Skeletal muscle cell (primary cell): ENCODE measurements around the gene TMEM161B.
"Not testable (repeated sequence)": the region's sequence is repeated elsewhere in the genome, so short reads cannot be mapped to it uniquely, and the experiment has no call there.

Experiments
- DNase-seq: peaks from one replicate; pipeline ENCODE4 v3.0.0-alpha.2; 2010; ENCODE audit warnings: low read depth
- H3K4me3 ChIP-seq: 2 replicates; pipeline ENCODE4 v1.5.1; 2011; ENCODE audit warnings: low read depth, mild to moderate bottlenecking, control low read depth, low read length, moderate library complexity

The TMEM161B gene

DNA sequence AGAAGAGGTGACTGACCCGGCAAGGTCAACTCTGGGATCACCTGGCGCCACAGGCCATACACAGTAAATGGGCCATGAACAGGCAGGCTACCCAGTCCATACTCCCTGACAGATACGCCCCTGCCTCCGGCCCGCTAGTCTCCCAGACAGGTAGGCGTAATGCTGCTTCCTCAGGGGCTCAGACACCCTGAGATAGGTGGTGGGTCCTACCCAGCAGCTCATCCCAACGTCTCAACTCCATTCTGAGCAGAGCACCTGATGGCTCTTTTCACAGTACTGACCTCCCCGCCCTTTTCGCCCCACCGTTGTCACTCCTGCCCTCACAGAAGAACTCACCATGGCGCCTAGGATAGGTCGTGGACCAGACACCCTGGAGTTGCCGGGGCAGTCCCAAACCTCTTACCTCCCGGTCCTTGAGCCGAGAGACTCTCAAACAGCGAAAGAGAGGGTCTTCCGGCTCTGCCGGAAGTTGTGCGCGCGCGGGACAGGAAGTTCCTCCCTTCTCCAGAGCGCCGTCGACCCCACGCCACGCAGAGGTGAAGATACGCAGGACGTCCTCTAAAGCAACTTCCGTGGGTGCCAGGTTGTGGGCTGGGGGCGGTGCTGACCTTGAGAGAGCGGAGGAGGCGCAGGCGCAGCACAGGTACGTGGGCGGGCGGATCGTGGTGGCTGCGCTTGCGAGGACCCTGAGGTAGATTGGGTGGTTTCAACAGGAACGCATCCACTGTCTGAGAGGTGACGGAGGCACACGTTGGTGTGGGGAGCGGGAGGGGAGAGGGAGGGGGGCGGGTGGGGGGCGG is at the start of gene TMEM161B:
Gene TMEM161B (minus strand): TSS at position 461 of the 800 bp plus-strand sequence. CDS start 122 bp downstream, at position 339.
- peak; percentile 60 for DNase-seq
- H3K4me3 ChIP-seq = peak within 1 kb of the TSS; percentile 99

DNA sequence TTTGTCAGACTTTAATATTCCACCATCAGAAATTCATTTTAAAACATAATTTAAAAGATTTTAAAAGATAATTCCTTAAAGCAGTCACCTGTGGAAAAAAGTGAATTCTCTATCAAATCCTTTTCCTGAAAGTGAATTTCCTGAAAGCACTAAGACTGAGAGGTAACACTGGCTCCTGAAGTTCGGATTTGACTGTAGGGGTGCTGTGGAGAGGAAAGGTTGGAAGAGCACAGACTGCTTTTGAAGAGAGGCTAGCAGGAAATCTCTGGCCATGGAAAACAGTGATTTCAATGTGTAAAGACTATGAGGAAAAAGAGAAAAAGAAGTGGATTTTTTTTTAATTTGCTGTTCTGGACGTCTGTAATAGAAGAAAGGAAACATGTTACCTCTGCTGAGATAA is 35.7 kb upstream of the TMEM161B start:
- no peak for DNase-seq
- no peak overlapping the region for H3K4me3 ChIP-seq

DNA sequence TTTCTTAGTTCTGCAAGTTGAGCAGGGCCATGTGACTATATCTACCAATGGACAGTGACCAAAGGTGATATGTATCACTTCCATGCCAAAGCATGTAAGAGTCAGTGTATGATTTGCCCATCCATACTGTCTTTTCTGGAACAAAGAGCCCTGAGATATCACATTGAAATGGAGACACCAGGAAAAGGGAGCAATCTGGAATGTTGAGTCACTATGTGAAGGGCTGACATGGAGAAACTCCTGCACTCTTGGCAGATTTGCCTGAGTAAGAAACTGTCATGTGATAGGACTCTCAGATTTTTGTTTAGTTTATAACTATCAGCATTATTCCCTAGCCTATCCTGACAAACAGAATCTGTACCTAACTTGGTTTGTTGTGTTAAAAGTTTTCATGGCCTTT is 29.8 kb upstream of the TMEM161B start:
- H3K4me3 ChIP-seq = no peak overlapping the region
- DNase-seq = peak; percentile 9

DNA sequence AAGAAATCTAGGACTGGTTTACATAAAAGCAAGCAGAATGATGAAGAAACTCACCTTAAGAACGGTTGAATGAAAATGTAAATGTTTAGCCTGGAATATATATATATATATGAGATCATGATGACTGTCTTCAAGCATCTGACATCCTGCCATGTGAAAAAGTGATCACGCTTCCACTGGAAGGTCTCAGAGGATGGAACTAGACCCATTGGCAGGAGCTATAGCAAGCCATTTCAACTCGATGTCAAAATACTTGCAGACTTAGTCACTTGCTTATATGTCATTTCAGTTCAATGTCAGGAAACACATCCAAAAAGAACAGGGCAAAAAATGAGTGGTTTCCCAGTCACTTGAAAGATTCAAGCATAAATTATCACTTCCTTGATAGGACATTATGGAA is 22.2 kb upstream of the TMEM161B start:
- peak; percentile 11 for DNase-seq
- H3K4me3 ChIP-seq = no peak overlapping the region

DNA sequence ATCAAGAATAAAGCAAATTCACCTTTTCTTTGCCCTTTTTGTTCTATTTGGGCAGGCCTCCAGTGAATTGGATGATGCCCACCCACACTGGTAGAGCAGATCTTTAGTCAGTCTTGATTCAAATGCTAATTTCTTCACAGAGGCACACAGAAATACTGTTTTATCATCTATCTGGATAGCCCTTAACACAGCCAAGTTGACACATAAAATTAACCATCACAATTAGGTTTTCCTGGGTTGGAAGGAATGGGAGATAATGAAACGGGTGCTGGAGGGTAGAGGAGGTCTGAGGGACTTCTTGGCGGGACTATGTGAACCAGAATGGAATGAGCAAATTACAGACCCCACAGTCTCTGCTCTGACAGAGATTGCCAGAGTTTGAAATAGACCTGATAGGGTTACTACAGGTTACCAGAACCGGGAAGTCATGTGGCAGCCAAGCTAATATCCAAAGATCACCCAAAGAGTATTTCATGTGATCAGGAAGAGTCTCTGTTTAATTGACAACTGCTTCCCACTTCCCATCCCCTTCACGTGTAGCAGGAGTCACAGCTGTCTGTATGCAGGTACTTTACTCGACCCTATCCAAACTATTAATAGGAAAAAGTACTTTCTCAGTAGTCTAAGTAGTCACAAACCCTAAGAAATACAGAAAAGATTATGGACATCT is 20.0 kb upstream of the TMEM161B start:
- DNase-seq = no peak

DNA sequence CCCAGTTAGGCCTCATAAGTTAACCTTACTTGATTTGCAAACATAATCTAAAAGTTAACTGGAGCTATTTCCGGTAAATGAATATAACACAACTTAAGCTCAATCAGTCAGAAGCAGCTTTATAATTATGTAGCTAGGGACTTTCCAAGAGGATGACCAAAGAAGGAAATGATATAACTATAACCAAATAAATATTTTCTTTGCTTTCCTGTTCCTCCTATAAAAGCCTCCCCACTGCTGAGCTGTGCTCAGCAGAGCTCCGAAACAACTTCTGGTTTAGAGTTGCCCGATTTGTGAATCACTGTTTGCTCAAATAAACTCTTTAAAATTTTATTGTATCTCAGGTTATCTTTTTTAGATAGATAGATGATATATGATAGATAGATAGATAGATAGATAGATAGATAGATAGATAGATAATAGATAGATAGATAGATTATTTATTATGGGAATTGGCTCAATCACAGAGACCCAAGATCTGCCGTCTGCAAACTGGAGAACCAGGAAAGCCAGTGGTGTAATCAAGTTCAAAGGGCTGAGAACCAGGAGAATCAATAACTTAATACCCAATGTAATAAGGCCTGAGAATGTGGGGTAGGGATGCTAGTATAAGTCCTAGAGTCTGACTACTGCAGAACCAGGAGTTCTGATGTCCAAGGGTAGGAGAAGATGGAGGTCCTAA is 19.3 kb upstream of the TMEM161B start:
- DNase-seq = no peak

More for the DNA sequence above, 20.0 kb upstream of the TMEM161B start:
- H3K4me3 ChIP-seq = no peak overlapping the region

DNA sequence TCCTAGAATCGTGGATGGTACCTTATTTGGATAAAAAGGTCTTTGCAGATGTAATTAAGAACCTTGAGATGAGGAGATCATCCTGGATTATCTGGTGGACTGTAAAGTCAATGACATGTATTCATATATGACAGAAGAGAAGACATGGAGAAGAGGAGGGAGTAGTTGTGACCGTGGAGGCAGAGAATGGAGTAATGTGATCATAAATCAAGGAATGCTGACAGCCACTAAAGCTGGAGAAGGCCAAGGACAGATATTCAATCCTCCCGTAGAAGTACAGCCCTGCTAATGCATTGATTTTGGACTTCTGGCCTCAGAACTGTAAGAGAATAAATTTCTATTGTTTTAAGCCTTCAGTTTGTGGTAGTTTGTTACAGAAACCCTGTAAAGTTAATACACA is 18.7 kb upstream of the TMEM161B start:
- DNase-seq = no peak
- no peak overlapping the region for H3K4me3 ChIP-seq

More for the DNA sequence above, 19.3 kb upstream of the TMEM161B start:
- no peak overlapping the region for H3K4me3 ChIP-seq

DNA sequence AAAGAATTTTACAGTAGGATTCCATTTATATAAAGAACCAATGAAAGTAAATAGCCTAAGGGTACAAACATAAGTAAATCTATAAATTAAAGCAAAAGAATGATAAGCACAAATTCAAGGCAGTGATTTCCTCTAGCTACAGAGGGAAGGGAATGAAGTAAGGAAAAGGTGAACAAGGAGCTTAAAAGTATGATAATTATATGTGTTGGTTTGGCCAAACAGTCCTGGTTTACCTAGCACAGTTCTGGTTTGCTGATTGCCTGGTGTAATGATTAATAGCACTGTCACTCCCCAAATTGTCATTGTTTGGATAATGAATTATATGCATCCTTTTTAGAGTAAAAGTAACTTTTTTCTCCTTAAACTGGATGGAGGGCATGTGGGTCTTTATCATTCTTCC is 15.0 kb upstream of the TMEM161B start:
- H3K4me3 ChIP-seq = no peak overlapping the region
- no peak for DNase-seq

DNA sequence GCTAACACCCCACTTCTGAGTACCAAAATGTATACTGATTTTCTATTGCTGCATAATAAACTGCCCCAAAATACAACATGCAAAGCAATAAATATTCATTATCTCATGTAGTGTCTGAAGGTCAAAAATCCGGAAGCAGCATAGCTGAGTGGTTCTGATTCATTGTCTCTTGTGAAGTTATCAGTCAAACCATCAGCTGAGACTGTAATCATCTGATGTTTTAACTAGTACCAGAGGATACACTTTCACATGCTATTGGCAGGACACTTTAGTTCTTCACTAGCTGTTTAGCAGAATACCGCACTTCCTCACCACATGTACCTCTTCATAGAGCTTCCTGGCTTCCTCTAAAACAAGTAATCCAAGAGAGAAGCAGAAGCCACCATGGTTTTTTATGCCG is 12.7 kb upstream of the TMEM161B start:
- no peak for DNase-seq
- no peak overlapping the region for H3K4me3 ChIP-seq

DNA sequence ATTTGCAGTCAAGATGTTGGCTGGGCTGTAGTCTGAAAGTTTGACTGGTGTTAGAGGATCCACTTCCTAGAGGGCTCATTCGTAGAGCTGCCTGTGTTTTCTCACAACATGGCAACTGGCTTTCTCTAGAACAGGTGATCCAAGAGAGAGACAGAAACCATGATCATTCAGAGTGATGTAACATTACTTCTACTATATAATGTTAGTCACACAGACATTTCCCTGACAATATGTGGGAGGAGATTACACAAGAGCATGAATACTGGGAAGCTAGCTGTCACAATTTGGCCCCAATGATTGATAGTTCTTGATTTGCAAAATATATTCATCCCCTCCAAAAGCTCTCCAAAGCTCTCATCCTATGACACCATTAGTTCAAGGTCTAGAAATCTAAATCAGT is 10.9 kb upstream of the TMEM161B start:
- peak; percentile 11 for DNase-seq
- H3K4me3 ChIP-seq = no peak overlapping the region

DNA sequence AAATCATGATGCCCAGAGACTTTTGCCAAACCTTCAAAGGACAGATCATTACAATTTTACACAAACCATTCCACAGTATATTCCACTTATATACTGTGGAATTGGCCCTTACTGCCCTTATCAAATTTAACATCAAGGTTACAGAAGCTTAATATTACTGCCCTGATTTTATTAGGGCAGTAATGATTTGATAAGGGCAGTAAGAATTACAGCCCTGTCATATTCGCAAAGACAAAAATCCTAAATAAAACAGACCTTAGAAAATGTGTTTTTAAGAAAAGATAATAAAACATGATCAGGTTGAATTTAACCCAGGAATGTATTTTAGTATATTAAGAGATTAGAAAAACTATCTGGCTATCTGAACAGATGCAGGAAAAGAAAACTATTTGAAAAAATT is 7.7 kb upstream of the TMEM161B start:
- H3K4me3 ChIP-seq = no peak overlapping the region
- DNase-seq = no peak

DNA sequence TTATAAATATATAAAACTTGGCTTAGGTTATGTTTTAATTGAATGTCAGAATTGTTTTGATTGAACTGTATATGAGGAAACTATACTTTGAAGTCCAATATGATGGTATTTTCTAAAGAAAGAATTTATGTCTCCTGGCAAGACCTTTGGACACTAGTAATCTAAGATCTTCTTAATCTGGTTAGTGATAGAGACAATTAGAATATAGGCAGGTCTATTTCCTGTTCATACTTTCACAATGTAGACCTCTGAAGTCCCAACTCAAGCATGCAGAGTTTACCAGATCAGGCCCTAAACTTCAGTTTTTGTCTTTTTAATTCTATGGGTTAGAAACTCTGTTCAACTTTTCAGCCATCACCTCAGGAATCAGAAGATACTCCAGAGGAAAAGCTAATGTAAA is 6.9 kb upstream of the TMEM161B start:
- H3K4me3 ChIP-seq = no peak overlapping the region
- no peak for DNase-seq

DNA sequence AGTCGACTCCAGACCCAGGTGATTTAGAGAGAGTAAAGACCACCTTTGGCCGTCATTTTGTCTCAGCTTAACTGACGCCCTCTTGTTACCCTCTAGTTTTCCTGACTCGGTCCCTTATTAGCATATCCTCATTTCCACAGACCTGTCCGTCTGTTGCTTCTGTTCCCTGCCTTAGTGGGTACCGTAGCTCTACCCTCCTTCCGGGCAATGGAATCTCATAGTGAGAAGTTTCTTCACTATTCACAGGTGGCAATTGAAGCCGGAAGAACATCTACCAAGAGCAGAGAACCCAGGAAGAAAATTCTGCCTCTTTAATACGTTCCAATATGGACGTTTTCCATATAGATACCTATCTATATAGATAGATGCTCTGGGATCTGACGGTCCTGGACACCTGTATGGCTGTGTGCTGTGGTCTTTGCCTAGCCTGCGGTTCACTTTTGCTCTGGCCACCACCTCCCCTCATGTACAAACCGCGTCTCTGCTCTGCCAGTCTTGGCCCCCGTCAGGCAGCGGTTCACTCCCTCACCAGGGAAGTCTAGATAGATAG is 652 bp upstream of the TMEM161B start:
- peak overlapping the region; percentile 99 for H3K4me3 ChIP-seq
- no peak for DNase-seq

DNA sequence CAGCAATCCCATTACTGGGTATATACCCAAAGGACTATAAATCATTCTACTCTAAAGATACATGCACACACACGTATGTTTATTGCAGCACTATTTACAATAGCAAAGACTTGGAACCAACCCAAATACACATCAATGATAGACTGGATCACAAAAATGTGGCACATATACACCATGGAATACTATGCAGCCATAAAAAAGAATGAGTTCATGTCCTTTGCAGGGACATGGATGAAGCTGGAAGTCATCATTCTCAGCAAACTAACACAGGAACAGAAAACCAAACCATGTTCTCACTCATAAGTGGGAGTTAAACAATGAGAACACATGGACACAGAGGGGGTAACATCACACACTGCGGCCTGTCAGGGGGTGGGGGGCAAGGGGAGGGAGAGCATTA is 4.1 kb downstream of the TMEM161B start:
- DNase-seq, H3K4me3 ChIP-seq: not testable (repeated sequence)

DNA sequence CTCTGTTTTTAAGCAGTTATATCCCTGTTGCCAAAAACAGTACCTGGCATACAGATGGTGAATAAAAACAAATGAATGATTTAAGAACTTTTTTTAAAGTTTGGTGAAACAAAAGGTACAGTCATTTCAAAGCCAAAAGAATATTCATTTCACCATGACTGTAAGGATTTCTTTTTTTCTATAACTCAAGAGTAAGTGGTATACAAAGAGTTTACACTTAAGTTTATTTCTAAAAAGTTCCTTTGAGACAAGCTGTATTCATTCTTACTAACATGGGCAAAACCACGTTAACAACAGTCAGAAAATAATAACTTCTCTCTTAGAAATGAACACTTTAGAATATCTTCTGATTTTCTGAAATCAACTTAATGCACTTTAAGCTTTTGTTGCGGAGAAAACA is 5.3 kb downstream of the TMEM161B start:
- no peak for DNase-seq
- H3K4me3 ChIP-seq = no peak overlapping the region

DNA sequence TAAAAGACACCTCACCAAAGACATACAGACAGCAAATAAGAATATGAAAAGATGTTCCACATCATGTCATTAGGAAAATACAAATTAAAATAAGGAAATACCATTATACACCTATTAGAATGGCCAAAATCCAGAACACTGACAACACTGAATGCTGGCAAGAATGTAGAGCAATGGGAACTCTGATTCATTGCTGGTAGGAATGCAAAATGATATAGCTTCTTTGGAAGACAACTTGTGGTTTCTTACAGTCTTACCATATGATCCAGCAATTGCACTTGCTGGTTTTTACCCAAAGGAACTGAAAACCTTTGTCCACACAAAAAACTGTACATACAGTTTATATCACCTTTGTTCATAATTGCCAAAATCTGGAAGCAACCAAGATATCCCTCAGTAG is 6.5 kb downstream of the TMEM161B start:
- H3K4me3 ChIP-seq = no peak overlapping the region
- DNase-seq = no peak

DNA sequence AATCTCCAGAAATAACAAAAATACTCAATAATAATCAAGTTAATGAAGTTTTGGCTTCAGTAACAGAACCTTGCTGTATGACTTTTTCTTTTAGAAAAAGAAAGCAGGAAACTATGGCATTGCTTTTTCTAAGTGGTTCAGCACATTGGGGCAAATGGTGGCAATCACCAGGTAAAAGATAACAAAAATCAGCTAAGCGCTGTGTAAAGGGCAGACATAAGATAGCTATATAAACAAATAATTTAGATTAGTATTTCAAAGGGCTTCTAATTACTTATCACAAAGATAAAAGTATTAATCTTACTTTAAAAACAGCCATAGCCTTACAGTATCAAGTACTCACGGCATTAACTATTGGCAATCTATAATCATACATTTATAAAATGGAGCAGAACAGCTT is 10.0 kb downstream of the TMEM161B start:
- no peak overlapping the region for H3K4me3 ChIP-seq
- DNase-seq = no peak

DNA sequence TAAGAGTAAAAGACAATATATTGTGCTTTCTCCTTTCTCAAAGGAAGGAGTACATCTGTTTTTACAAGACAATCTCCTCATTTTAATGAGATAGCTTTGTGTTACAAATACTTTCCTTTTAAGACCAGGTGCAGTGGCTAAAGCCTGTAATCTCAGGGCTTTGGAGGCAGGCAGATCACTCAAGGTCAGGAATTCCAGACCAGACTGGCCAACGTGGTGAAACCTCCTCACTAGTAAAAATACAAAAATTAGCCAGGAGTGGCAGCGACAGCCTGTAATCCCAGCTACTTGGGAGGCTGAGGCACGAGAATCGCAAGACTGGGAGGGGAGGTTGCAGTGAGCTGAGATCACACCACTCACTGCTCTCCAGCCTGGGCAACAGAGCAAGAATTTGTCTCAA is 11.8 kb downstream of the TMEM161B start:
- no peak overlapping the region for H3K4me3 ChIP-seq
- no peak for DNase-seq

DNA sequence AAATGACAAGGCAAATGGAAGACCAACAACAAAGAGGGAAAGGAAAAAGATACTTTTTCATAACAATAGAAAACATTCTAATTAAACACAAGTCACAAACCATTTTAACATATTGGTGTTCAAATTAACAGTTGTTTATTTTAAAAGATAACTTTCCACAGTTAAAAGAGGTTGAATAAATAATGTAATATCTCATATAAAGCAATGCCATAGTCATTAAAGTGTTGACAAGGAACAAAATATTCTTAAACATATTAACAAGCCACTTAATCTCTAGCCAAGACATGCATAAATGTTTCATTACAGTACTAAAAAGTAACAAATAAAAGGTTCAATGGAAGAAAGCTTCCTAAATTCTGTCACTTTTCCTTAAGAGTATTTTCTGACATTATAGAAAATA is 12.6 kb downstream of the TMEM161B start:
- H3K4me3 ChIP-seq = no peak overlapping the region
- DNase-seq = no peak

DNA sequence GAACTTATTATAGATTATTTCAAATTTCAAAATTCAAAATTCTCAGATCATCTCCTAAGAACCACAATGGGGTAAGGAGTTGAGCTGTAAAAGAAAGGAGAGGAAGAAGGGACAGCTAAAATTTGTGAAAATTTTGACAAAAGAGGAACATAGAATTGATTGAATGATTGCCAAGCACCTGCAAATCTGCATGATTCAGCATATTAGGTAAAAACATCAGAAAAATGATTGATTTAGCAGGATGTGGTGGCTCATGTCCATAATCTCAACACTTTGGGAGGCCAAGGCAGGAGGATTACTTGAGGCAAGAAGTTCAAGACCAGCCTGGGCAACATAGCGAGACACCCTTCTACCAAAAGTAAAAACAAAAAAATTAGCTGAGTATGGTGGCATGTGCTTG is 14.3 kb downstream of the TMEM161B start:
- DNase-seq = no peak
- no peak overlapping the region for H3K4me3 ChIP-seq
